Erythroblast (primary cell): Measurements from ENCODE around the gene PTK6.

Experiments
- DNase-seq, 2 experiments: peaks; one replicate each; lab custom pipeline; 2025; lab: John Stamatoyannopoulos, UW
- GATA1 ChIP-seq: IDR thresholded peaks from 2 replicates; pipeline ENCODE4 v1.6.1; 2011; ENCODE audit warnings: low read depth, mild to moderate bottlenecking, control low read depth, low read length, moderate library complexity
- POLR2A ChIP-seq: IDR thresholded peaks from 2 replicates; pipeline ENCODE4 v1.6.1; 2011; ENCODE audit warnings: mild to moderate bottlenecking, low read length

PTK6 gene

GRCh38 chr20:63538204-63539091 lies 1.3 kb upstream of the PTK6 start:
- no peak for DNase-seq

DNA sequence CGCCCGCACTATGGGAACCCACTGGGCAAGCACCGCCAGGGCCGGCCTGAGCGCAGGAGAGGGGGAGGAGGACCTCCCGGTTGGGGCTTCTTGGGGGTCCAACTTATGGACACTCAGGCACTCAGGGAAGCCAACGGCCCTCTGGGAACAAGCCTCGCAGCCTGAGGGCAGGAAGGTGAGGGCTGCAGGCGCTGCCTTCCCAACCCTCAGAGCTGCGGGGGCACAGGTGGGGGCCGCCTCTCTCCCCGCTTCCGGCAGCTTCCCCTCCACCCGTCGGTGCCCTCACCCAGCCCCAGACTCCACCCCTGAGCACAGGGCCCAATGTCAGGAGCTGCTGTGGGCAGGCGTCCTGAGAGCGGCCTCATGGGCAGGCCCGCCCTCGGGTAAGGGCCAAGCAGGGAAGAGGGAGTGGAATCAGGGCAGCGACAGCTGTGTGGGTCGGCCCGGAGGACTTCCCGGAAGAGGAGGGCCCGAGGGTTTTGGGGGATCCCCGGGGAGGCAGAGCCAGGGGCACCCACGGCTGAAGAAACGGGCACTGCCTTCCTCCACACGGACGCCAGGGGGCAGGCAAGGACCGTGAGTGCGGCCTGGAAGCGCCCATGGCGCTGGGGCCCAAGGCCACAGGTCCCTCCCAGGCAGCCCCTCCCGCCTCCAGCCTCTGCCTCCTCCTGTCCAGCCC lies 488 bp upstream of the PTK6 start:
- TF ChIP-seq GATA1 (no peak), POLR2A (peak; percentile 63)

More at GRCh38 chr20:63538204-63539091, 1.3 kb upstream of the PTK6 start:
- no peak for TF ChIP-seq GATA1
- no peak for TF ChIP-seq POLR2A

GRCh38 chr20:63536241-63536977 lies 767 bp downstream of the PTK6 start:
- peak; percentile 27 to 44 for DNase-seq

More for the DNA sequence above, 488 bp upstream of the PTK6 start:
- DNase-seq = peak; percentile 81 to 88

GRCh38 chr20:63534831-63535651 lies 2.1 kb downstream of the PTK6 start:
- TF ChIP-seq GATA1 (no peak), POLR2A (no peak)
- DNase-seq = peak; percentile 33 to 52

More at GRCh38 chr20:63536241-63536977, 767 bp downstream of the PTK6 start:
- TF ChIP-seq GATA1 = no peak
- no peak for TF ChIP-seq POLR2A

GRCh38 chr20:63534427-63534830 lies 2.7 kb downstream of the PTK6 start:
- DNase-seq = no peak
- TF ChIP-seq POLR2A (no peak), GATA1 (no peak)

DNA sequence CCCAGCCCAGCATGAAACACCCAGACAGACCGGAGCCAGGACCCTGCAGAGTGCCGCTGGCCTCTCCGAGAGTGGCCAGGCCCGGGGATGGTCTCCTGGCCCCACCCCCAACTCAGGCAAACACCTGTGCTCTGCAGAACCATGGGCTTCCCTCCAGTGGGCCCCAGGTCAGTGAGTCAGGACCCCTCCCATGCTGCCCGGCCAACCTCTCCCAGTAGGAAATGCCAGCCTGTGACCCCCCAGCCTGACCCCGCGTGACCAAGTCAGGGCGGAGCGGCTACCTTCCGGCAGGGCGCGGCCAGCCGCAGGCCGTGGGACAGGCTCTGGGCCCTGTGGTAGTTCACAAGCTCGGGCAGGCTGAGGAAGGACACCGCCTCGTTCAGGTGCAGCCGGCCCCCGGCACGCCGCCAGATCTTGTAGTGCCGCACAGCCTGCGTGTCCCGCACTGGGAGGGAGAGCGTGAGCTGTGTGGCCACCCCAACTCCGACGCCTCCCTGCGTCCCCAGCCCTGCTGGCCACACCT lies 3.2 kb downstream of the PTK6 start:
- no peak for DNase-seq
- TF ChIP-seq POLR2A = no peak
- TF ChIP-seq GATA1 = no peak

DNA sequence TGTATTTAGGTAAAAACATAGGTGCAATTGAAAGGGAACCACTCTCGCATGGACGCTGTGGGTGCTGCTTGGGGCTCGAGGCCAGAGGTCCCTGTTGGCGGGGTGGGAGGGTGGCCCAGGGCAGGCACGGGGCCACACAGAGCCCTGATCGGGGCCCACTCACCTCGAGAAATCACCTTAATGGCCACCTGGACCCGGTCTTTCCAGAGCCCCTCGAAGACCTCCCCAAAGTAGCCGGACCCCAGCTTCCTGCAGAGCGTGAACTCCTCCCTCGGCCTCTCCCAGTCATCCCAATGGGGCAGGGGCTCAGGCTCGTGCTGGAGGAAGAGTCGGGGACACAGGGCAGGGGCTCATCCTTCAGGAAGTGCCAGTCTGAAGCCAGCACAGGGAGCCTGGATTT lies 3.8 kb downstream of the PTK6 start:
- TF ChIP-seq POLR2A = no peak
- no peak for DNase-seq

GRCh38 chr20:63532449-63532971 lies 4.7 kb downstream of the PTK6 start:
- DNase-seq = no peak
- TF ChIP-seq GATA1 = no peak
- no peak for TF ChIP-seq POLR2A

DNA sequence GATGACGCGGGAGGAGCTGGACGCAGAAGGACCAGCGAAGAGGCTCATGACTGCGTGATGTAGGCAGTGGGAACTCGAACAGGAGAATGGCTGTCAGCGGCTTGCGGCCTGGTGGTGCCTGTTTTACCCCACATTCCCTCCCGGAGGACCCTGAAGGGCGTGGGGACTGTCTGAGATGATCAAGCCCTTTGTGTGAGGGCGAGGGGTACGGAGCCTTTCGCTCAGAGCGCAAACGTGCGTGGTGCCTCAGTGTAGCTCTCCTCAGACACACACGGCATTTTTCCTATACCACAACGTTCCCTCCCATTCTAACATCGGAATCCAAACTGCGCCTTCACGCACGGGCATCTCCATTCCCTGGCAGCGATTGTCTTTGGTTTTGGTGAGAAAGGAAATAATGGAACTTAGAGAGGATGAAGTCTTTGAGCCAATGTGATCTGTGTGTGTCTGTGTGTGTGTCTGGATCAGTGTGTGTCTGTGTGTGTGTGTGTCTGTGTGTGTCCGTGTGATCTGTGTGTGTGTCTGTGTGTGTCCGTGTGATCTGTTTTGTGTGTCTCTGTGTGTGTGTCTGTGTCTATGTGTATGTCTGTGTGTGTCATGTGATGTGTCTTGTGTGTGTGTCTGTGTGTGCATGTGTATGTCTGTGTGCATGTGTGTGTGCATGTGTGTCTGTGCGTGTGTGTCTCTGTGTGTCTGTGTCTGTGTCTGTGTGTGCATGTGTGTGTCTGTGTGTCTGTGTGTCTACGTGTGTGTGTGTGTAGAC lies 5.3 kb downstream of the PTK6 start:
- DNase-seq = peak in 1 of 2 experiments; percentile 31

DNA sequence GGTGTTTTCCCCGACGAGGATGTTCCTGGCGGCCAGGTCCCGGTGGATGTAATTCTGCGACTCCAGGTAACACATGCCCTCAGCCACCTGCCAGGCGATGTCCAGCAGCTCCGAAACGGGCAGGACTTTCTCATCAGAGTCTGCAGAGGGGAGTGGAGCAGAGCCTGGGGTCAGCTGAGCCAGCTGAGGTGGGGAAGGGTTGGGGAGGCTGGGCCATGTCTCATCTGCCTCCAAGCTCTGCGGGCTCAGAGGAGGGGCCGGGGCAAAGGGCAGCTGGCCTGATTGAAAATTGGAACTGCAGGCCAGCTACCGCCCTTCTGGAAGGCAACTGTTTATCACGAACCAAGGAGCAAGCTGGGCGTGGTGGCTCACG lies 6.4 kb downstream of the PTK6 start:
- TF ChIP-seq POLR2A (no peak), GATA1 (no peak)

More for the DNA sequence above, 5.3 kb downstream of the PTK6 start:
- no peak for TF ChIP-seq GATA1
- TF ChIP-seq POLR2A = no peak

DNA sequence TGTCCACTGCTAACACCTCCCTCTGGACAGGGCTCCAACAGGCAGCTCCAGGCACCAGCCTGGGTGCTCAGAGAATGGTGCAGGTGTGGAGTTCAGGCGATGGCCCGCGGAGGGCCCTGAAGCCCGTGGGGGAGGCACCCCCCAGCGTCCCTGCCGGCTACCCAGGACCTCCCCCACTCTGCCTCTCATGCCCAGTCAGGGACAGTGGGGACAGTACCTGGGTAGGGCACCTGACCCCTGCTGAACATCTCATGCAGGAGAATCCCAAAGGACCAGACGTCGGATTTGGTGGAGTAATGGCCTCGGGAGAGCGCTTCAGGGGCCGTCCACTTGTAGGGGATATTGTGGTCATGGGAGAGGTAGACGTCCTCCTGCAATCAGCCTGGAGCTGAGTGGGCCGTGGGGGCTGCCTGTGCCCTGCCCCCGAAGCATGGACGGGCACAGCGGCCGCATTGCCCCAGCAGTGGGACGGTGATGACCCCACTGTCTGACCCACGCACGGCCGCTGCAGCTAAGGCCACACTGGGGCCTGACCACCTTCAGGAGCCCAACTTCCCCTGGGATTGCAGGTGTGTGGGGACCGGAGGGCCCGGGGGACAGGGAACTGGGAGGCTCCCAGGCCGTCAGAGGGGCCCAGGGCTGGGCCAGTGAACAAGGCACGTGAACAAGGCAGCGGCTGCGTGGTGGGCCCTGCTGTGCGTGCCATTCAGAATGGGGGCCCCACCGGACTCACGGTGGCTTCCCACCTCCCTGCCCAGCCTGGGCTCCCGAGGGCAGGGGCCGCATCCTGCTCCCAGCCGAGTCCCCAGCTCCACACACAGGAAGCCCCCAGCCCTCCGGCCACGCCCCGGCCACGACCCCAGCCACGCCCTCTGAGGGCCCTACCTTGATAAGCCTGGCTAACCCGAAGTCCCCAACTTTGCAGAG lies 7.1 kb downstream of the PTK6 start:
- no peak for DNase-seq
- TF ChIP-seq POLR2A = no peak
- no peak for TF ChIP-seq GATA1

More for the DNA sequence above, 6.4 kb downstream of the PTK6 start:
- DNase-seq = no peak
